Natural killer cell (primary cell): Measurements from ENCODE around the gene RAB31. TPM values are rescaled to one million over a fixed set of nuclear protein-coding genes. Genes with fewer than 3 reads are reported as not detected.

Experiments used
- ATAC-seq, 3 donors: fragments of 150-1000 bp in 2 of 3; fragments of 200-7000 bp in 1 of 3; cut with Tn5 transposase; 1 replicate in 1 of 3; 2 replicates in 2 of 3; pipeline ENCODE4 v1.10.0; 2021; ENCODE audit warnings: mild to moderate bottlenecking in 2 of 3, moderate library complexity in 2 of 3
- DNase-seq, 2 donors: peaks; one replicate each; pipeline versions ENCODE4 v3.0.0 to v3.0.0-alpha.2; 2013 to 2021; ENCODE audit warnings: mixed read lengths in 1 of 2
- H3K27ac ChIP-seq: one replicate; pipeline ENCODE4 v1.5.1; 2013; ENCODE audit warnings: mild to moderate bottlenecking, low read length
- H3K27me3 ChIP-seq: one replicate; pipeline ENCODE4 v1.6.1; 2013; ENCODE audit warnings: low read length; ENCODE audit not compliant: control insufficient read depth, insufficient read depth
- H3K36me3 ChIP-seq: one replicate; pipeline ENCODE4 v1.6.1; 2013; ENCODE audit warnings: low read length; ENCODE audit not compliant: control insufficient read depth, insufficient read depth
- H3K4me1 ChIP-seq: one replicate; pipeline ENCODE4 v1.6.1; 2013; ENCODE audit warnings: low read length; ENCODE audit not compliant: control insufficient read depth, insufficient read depth
- H3K4me3 ChIP-seq: one replicate; pipeline ENCODE4 v1.5.1; 2013; ENCODE audit warnings: low read length
- H3K9me3 ChIP-seq: one replicate; pipeline ENCODE4 v1.6.1; 2013; ENCODE audit warnings: low read length; ENCODE audit not compliant: control insufficient read depth, insufficient read depth
- H3K27ac Mint-ChIP-seq, 2 donors: one replicate each; pipeline ENCODE4 v1.8.0; 2022; ENCODE audit warnings: mild to moderate bottlenecking in 2 of 2, mixed read lengths in 2 of 2, moderate library complexity in 1 of 2
- H3K27me3 Mint-ChIP-seq, 2 donors: one replicate each; pipeline ENCODE4 v1.8.0; 2022; ENCODE audit warnings: low read depth in 2 of 2, mixed read lengths in 2 of 2
- H3K36me3 Mint-ChIP-seq: one replicate; pipeline ENCODE4 v1.8.0; 2022; ENCODE audit warnings: mixed read lengths
- H3K4me1 Mint-ChIP-seq, 2 donors: one replicate each; pipeline ENCODE4 v1.8.0; 2022; ENCODE audit warnings: mixed read lengths in 2 of 2
- H3K4me3 Mint-ChIP-seq: one replicate; pipeline ENCODE4 v1.8.0; 2022; ENCODE audit warnings: mild to moderate bottlenecking, moderate library complexity, mixed read lengths
- H3K9me3 Mint-ChIP-seq, 2 donors: one replicate each; pipeline ENCODE4 v1.8.0; 2022; ENCODE audit warnings: mixed read lengths in 2 of 2
- WGBS: methylation state at CpG from one replicate; pipeline ENCODE4 v1.1.7; 2013; ENCODE audit warnings: missing lambda C conversion rate; ENCODE audit not compliant: insufficient coverage; 5-methylcytosine and 5-hydroxymethylcytosine counted together
- intact Hi-C: fragments of 100-400 bp; cut with micrococcal nuclease; formaldehyde crosslinking; loops from one replicate; pipeline ENCODE4 v1.14.2; 2022
- total RNA-seq, 4 donors: library from RNA; stranded (reverse); fragments of 120-200 nt in 1 of 4; gene quantifications; one replicate each; pipeline versions ENCODE4 v1.2.3 to v1.2.4, GENCODE V29; 2013 to 2022
- TF ChIP-seq, protein P1 (sequence below): fragments of 200-600 bp; IDR thresholded peaks from one replicate; pipeline ENCODE4 v1.8.0; 2022; ENCODE audit warnings: antibody characterized with exemption

RAB31 gene
- total RNA-seq, 3 donors from 2014 or later (not counting 1 experiment from before 2014, with no cell fraction given) = 5.3 to 26.1 (median 9.9) TPM

GRCh38 chr18:9796935-9797549 lies 88.9 kb downstream of the RAB31 start:
- WGBS = 91% methylated on average over 9 of the region's 9 CpGs
- Mint-ChIP-seq H3K36me3 (no peaks in the 10 kb centered on the region), H3K27ac (no peak overlapping the region), H3K27me3 (peaks cover 7 to 16% of the 10 kb centered on the region in 2 donors), H3K4me1 (no peaks in the 10 kb centered on the region), H3K4me3 (no peak overlapping the region), H3K9me3 (no peaks in the 10 kb centered on the region)
- no peak overlapping the region for H3K4me3 ChIP-seq
- TF ChIP-seq, protein P1, sequence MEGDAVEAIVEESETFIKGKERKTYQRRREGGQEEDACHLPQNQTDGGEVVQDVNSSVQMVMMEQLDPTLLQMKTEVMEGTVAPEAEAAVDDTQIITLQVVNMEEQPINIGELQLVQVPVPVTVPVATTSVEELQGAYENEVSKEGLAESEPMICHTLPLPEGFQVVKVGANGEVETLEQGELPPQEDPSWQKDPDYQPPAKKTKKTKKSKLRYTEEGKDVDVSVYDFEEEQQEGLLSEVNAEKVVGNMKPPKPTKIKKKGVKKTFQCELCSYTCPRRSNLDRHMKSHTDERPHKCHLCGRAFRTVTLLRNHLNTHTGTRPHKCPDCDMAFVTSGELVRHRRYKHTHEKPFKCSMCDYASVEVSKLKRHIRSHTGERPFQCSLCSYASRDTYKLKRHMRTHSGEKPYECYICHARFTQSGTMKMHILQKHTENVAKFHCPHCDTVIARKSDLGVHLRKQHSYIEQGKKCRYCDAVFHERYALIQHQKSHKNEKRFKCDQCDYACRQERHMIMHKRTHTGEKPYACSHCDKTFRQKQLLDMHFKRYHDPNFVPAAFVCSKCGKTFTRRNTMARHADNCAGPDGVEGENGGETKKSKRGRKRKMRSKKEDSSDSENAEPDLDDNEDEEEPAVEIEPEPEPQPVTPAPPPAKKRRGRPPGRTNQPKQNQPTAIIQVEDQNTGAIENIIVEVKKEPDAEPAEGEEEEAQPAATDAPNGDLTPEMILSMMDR = no peak
- H3K27me3 ChIP-seq = no peaks in the 10 kb centered on the region
- intact Hi-C loops = no loop called here
- H3K36me3 ChIP-seq = no peaks in the 10 kb centered on the region
- H3K9me3 ChIP-seq = no peaks in the 10 kb centered on the region
- no peaks in the 10 kb centered on the region for H3K4me1 ChIP-seq
- no peak for DNase-seq
- no peak overlapping the region for H3K27ac ChIP-seq
- no peak for ATAC-seq

GRCh38 chr18:9802175-9803062 lies 94.3 kb downstream of the RAB31 start:
- H3K9me3 ChIP-seq = no peaks in the 10 kb centered on the region
- H3K36me3 ChIP-seq = no peaks in the 10 kb centered on the region
- Mint-ChIP-seq H3K9me3 (no peaks in the 10 kb centered on the region), H3K27me3 (peaks cover 5 to 16% of the 10 kb centered on the region in 2 donors), H3K27ac (no peak overlapping the region), H3K36me3 (no peaks in the 10 kb centered on the region), H3K4me3 (no peak overlapping the region), H3K4me1 (no peaks in the 10 kb centered on the region)
- 96% methylated on average over 4 of the region's 4 CpGs for WGBS
- DNase-seq (no peak), ATAC-seq (no peak)
- H3K27ac ChIP-seq = no peak overlapping the region
- no peak overlapping the region for H3K4me3 ChIP-seq
- no peaks in the 10 kb centered on the region for H3K4me1 ChIP-seq
- TF ChIP-seq, protein P1 = no peak
- intact Hi-C loops = no loop called here
- H3K27me3 ChIP-seq = no peaks in the 10 kb centered on the region

DNA sequence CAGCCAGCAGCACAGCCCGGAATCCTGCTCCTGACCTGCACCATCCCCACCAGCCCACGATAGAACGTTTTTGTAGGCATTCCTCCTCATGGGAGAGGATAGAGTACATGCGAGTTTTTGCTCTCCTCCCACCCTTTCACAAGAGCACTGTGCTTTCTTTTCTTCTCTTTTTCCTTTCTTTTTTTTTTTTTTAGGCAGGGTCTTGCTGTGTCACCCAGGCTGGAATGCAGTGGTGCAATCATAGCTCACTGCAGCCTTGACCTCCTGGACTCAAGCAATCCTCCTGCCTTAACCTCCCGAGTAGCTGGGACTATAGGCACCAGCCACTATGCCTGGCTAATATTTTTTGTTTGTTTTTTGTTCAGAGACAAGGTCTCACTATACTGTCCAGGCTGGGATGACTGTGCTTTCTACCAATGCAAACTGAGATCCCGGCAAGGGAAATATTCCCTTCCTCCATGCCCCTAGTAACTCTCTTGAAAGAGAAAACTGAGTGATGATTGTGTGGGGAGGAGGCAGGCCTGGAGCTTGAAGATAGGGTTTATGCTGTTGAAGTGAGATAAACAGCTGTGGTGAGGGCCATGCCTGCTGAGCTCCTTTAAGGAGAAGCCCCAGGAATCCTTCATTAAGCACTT lies 95.1 kb downstream of the RAB31 start:
- intact Hi-C loops = no loop called here
- TF ChIP-seq, protein P1 = no peak
- Mint-ChIP-seq H3K27ac (no peak overlapping the region), H3K36me3 (no peaks in the 10 kb centered on the region), H3K4me1 (no peaks in the 10 kb centered on the region), H3K4me3 (no peak overlapping the region), H3K27me3 (peaks cover 5 to 16% of the 10 kb centered on the region in 2 donors), H3K9me3 (no peaks in the 10 kb centered on the region)
- no peak for ATAC-seq
- H3K27ac ChIP-seq = no peak overlapping the region
- no peak for DNase-seq
- no peaks in the 10 kb centered on the region for H3K9me3 ChIP-seq
- H3K4me1 ChIP-seq = no peaks in the 10 kb centered on the region
- H3K36me3 ChIP-seq = no peaks in the 10 kb centered on the region
- no peak overlapping the region for H3K4me3 ChIP-seq
- no peaks in the 10 kb centered on the region for H3K27me3 ChIP-seq
- WGBS = 81% methylated on average over 5 of the region's 6 CpGs
